Naive thymus-derived CD8-positive, alpha-beta T cell (primary cell): ENCODE results near the gene ATP6V1A. TPM values are rescaled to one million over a fixed set of nuclear protein-coding genes. Genes with fewer than 3 reads are reported as not detected.

Experiments
- ATAC-seq, 2 donors: fragments of 150-1000 bp; cut with Tn5 transposase in 1 of 2; sonication (Bioruptor Pico), chemical (Tn5 transposase) in 1 of 2; 1 replicate in 1 of 2; 2 replicates in 1 of 2; pipeline ENCODE4 v1.10.0; 2021; ENCODE audit warnings: mild to moderate bottlenecking in 2 of 2, moderate library complexity in 2 of 2
- POLR2A ChIA-PET: fragments of 350-600 bp; sonication (Branson Sonifier 250); formaldehyde crosslinking; loops from one replicate; lab custom pipeline; 2021; ENCODE audit warnings: antibody characterized with exemption; lab: Charles Lee
- DNase-seq, 10 donors: peaks; one replicate each; pipeline versions ENCODE4 v3.0.0 to v3.0.0-alpha.2; 2020 to 2022
- H3K27ac Mint-ChIP-seq, 10 donors: one replicate each; pipeline ENCODE4 v1.8.0; 2020 to 2022; ENCODE audit warnings: mild to moderate bottlenecking in 10 of 10, mixed read lengths in 10 of 10, moderate library complexity in 4 of 10, inconsistent platforms in 1 of 10
- H3K27me3 Mint-ChIP-seq, 5 donors: one replicate each; pipeline ENCODE4 v1.8.0; 2021 to 2022; ENCODE audit warnings: mixed read lengths in 5 of 5
- H3K36me3 Mint-ChIP-seq, 3 donors: one replicate each; pipeline ENCODE4 v1.8.0; 2020 to 2022; ENCODE audit warnings: mixed read lengths in 3 of 3, mild to moderate bottlenecking in 2 of 3, inconsistent platforms in 1 of 3
- H3K4me1 Mint-ChIP-seq, 4 donors: one replicate each; pipeline ENCODE4 v1.8.0; 2021 to 2022; ENCODE audit warnings: mixed read lengths in 4 of 4
- H3K4me3 Mint-ChIP-seq, 10 donors: one replicate each; pipeline ENCODE4 v1.8.0; 2020 to 2022; ENCODE audit warnings: mild to moderate bottlenecking in 10 of 10, mixed read lengths in 10 of 10, moderate library complexity in 6 of 10, inconsistent platforms in 1 of 10
- H3K9me3 Mint-ChIP-seq, 9 donors: one replicate each; pipeline ENCODE4 v1.8.0; 2020 to 2022; ENCODE audit warnings: mixed read lengths in 9 of 9, mild to moderate bottlenecking in 3 of 9, inconsistent platforms in 1 of 9, moderate library complexity in 1 of 9
- polyA plus RNA-seq, 3 donors: library from polyadenylated mRNA; unstranded; fragments of 300-500 nt; fragmentation: Illumina TruSeq; gene quantifications; one replicate each; pipeline ENCODE4 v1.2.3, GENCODE V29; 2021
- total RNA-seq, 8 experiments: library from RNA in 2 of 8; stranded (reverse) in 2 of 8; gene quantifications; one replicate each; pipeline ENCODE4 v1.2.3 and lab custom pipeline; 2021 to 2026

The ATP6V1A gene
- total and polyA plus RNA-seq, 5 experiments from 2014 or later: 23.0 to 36.9 (median 29.6) TPM

- peaks cover 0 to 31% (median under 1%) of the 10 kb centered on the region in 3 donors for H3K36me3 Mint-ChIP-seq
- H3K27ac Mint-ChIP-seq: no peak overlapping the region
- no peaks in the 10 kb centered on the region for H3K9me3 Mint-ChIP-seq
- H3K4me3 Mint-ChIP-seq: no peak overlapping the region
- no peaks in the 10 kb centered on the region for H3K27me3 Mint-ChIP-seq
- DNase-seq: no peak
- peaks cover 13 to 44% (median 36%) of the 10 kb centered on the region in 4 donors for H3K4me1 Mint-ChIP-seq
- no peak for ATAC-seq
- POLR2A ChIA-PET: no interaction called here
Measured at GRCh38 chr3:113728661-113729060, 18.2 kb upstream of the ATP6V1A start.

GRCh38 chr3:113730550-113730949, 16.3 kb upstream of the ATP6V1A start:
- H3K4me3 Mint-ChIP-seq: no peak overlapping the region
- DNase-seq: no peak
- no peak for ATAC-seq
- H3K4me1 Mint-ChIP-seq: peaks cover 13 to 39% (median 33%) of the 10 kb centered on the region in 4 donors
- peak overlapping the region in 1 of 10 donors; percentile 6 for H3K27ac Mint-ChIP-seq
- no peaks in the 10 kb centered on the region for H3K27me3 Mint-ChIP-seq
- H3K36me3 Mint-ChIP-seq: peaks cover 0 to 25% (median 0%) of the 10 kb centered on the region in 3 donors
- H3K9me3 Mint-ChIP-seq: no peaks in the 10 kb centered on the region
- POLR2A ChIA-PET: no interaction called here

- H3K27ac Mint-ChIP-seq: peak overlapping the region in 1 of 10 donors; percentile 55
Measured at GRCh38 chr3:113731694-113732093, 15.1 kb upstream of the ATP6V1A start.

GRCh38 chr3:113736548-113737089, 10.2 kb upstream of the ATP6V1A start:
- H3K27me3 Mint-ChIP-seq: no peaks in the 10 kb centered on the region
- H3K4me3 Mint-ChIP-seq: no peak overlapping the region
- peak; percentile 76 to 87 for ATAC-seq
- H3K4me1 Mint-ChIP-seq: peaks cover 27 to 57% (median 43%) of the 10 kb centered on the region in 4 donors
- POLR2A ChIA-PET: interaction anchor here (0.6 to 2.1 kb wide), 4 partner anchors 9 to 82 kb away, joined by 5 to 21 read pairs (median 6); partner anchors contain the start of genes ATP6V1A, NAA50 and USF3
- peaks cover 0 to 14% (median 0%) of the 10 kb centered on the region in 3 donors for H3K36me3 Mint-ChIP-seq
- H3K27ac Mint-ChIP-seq: peak overlapping the region; percentile 29 to 85 (median 68)
- H3K9me3 Mint-ChIP-seq: no peaks in the 10 kb centered on the region
- DNase-seq: peak in 7 of 10 donors; percentile 1 to 74 (median 38)

More at GRCh38 chr3:113731694-113732093, 15.1 kb upstream of the ATP6V1A start:
- Mint-ChIP-seq H3K9me3 (no peaks in the 10 kb centered on the region), H3K27me3 (no peaks in the 10 kb centered on the region), H3K4me1 (peaks cover 15 to 43% (median 37%) of the 10 kb centered on the region in 4 donors), H3K4me3 (no peak overlapping the region), H3K36me3 (peaks cover 0 to 22% (median 0%) of the 10 kb centered on the region in 3 donors)
- DNase-seq: peak in 1 of 10 donors; percentile 23
- peak in 1 of 2 donors; percentile 51 for ATAC-seq
- POLR2A ChIA-PET: no interaction called here

- Mint-ChIP-seq H3K27me3 (no peaks in the 10 kb centered on the region), H3K27ac (peak overlapping the region in 5 of 10 donors; percentile 14 to 89 (median 32)), H3K4me3 (peak overlapping the region in 3 of 10 donors; percentile 21 to 53 (median 50)), H3K9me3 (no peaks in the 10 kb centered on the region), H3K36me3 (peaks cover 0 to 15% (median 0%) of the 10 kb centered on the region in 3 donors), H3K4me1 (peaks cover 34 to 75% (median 63%) of the 10 kb centered on the region in 4 donors)
- POLR2A ChIA-PET: interaction anchor here (0.6 kb wide), 1 partner anchor 177 kb away, joined by 7 read pairs; no protein-coding TSS in a partner anchor
- ATAC-seq: no peak
- no peak for DNase-seq
Measured at GRCh38 chr3:113741086-113741485, 5.7 kb upstream of the ATP6V1A start.

GRCh38 chr3:113741620-113742019, 5.2 kb upstream of the ATP6V1A start:
- peak overlapping the region in 3 of 10 donors; percentile 41 to 91 (median 58) for H3K27ac Mint-ChIP-seq
- H3K9me3 Mint-ChIP-seq: no peaks in the 10 kb centered on the region
- no peak for ATAC-seq
- no peak for DNase-seq
- no peaks in the 10 kb centered on the region for H3K27me3 Mint-ChIP-seq
- POLR2A ChIA-PET: no interaction called here
- H3K4me3 Mint-ChIP-seq: peak overlapping the region in 3 of 10 donors; percentile 21 to 53 (median 50)
- H3K36me3 Mint-ChIP-seq: peaks cover 0 to 15% (median 0%) of the 10 kb centered on the region in 3 donors
- peaks cover 32 to 71% (median 59%) of the 10 kb centered on the region in 4 donors for H3K4me1 Mint-ChIP-seq

GRCh38 chr3:113743006-113743630, 3.7 kb upstream of the ATP6V1A start:
- Mint-ChIP-seq H3K9me3 (no peaks in the 10 kb centered on the region), H3K36me3 (peaks cover 0 to 15% (median 0%) of the 10 kb centered on the region in 3 donors), H3K27me3 (no peaks in the 10 kb centered on the region), H3K27ac (peak overlapping the region in 7 of 10 donors; percentile 1 to 100 (median 78)), H3K4me3 (peak overlapping the region in 9 of 10 donors; percentile 22 to 100 (median 93)), H3K4me1 (peaks cover 29 to 71% (median 61%) of the 10 kb centered on the region in 4 donors)
- ATAC-seq (no peak), DNase-seq (no peak)
- POLR2A ChIA-PET: no interaction called here

GRCh38 chr3:113744941-113745755, 1.7 kb upstream of the ATP6V1A start:
- POLR2A ChIA-PET: interaction anchor here (0.9 to 3.7 kb wide), 11 partner anchors 9 to 473 kb away, joined by 3 to 82 read pairs (median 4); partner anchors contain the start of genes GRAMD1C, SPICE1 and USF3
- Mint-ChIP-seq H3K4me1 (peaks cover 36 to 80% (median 72%) of the 10 kb centered on the region in 4 donors), H3K4me3 (peak overlapping the region; percentile 93 to 100 (median 98)), H3K27ac (peak overlapping the region; percentile 95 to 100 (median 100)), H3K27me3 (no peaks in the 10 kb centered on the region), H3K9me3 (no peaks in the 10 kb centered on the region), H3K36me3 (peaks cover 0 to 9% (median 0%) of the 10 kb centered on the region in 3 donors)
- DNase-seq: peak; percentile 41 to 88 (median 76)
- peak; percentile 72 to 73 for ATAC-seq

- peak within 1 kb of the TSS; percentile 99 to 100 (median 100) for H3K27ac Mint-ChIP-seq
- ATAC-seq (peak; percentile 73 to 74), DNase-seq (peak; percentile 89 to 98 (median 92))
- H3K4me1 Mint-ChIP-seq: peaks cover 34 to 78% (median 68%) of the 10 kb centered on the region in 4 donors
- H3K27me3 Mint-ChIP-seq: no peaks in the 10 kb centered on the region
- peak within 1 kb of the TSS; percentile 93 to 100 (median 98) for H3K4me3 Mint-ChIP-seq
- peaks cover 0 to 9% (median 0%) of the 10 kb centered on the region in 3 donors for H3K36me3 Mint-ChIP-seq
- H3K9me3 Mint-ChIP-seq: no peaks in the 10 kb centered on the region
- POLR2A ChIA-PET: interaction anchor here (0.7 to 3.7 kb wide), 18 partner anchors 9 to 1400 kb away, joined by 3 to 82 read pairs (median 4); partner anchors contain the start of genes GRAMD1C, SPICE1 and USF3
Measured at GRCh38 chr3:113745756-113746547, 883 bp upstream of the ATP6V1A start, which contains the start of gene NAA50. Gene NAA50 (minus strand): TSS chr3:113746249. CDS start chr3:113745949, 300 bp downstream.

- peaks cover 28 to 67% (median 56%) of the 10 kb centered on the region in 4 donors for H3K4me1 Mint-ChIP-seq
- H3K9me3 Mint-ChIP-seq: no peaks in the 10 kb centered on the region
- ATAC-seq: no peak
- peak overlapping the region; percentile 99 to 100 (median 100) for H3K27ac Mint-ChIP-seq
- no peaks in the 10 kb centered on the region for H3K27me3 Mint-ChIP-seq
- POLR2A ChIA-PET: interaction anchor here (1.0 to 3.7 kb wide), 11 partner anchors 9 to 1399 kb away, joined by 3 to 82 read pairs (median 4); partner anchors contain the start of genes GRAMD1C, SPICE1 and USF3
- H3K4me3 Mint-ChIP-seq: peak overlapping the region; percentile 93 to 100 (median 98)
- H3K36me3 Mint-ChIP-seq: peaks cover 0 to 4% (median 0%) of the 10 kb centered on the region in 3 donors
- peak in 6 of 10 donors; percentile 5 to 29 (median 17) for DNase-seq
Measured at GRCh38 chr3:113747283-113748046, 630 bp downstream of the ATP6V1A start.
